Bronchial epithelial cell (primary cell): Measurements from ENCODE around the gene PTGES3. TPM values are rescaled to one million over a fixed set of nuclear protein-coding genes. Genes with fewer than 3 reads are reported as not detected.
A peak's percentile ranks its signal among the peaks of the same experiment; 100 is the strongest.

Source experiments
- DNase-seq: peaks from one replicate; pipeline ENCODE4 v3.0.0-alpha.2; 2010; ENCODE audit warnings: low read depth
- FAIRE-seq: peaks from 2 replicates; lab custom pipeline; 2011; peaks lifted over from hg19 to GRCh38; lab: Jason Lieb, UNC
- H3K27me3 ChIP-seq: 2 replicates; pipeline ENCODE4 v1.5.1; 2011; ENCODE audit warnings: low read length; ENCODE audit not compliant: control insufficient read depth, insufficient read depth
- H3K36me3 ChIP-seq: 2 replicates; pipeline ENCODE4 v1.5.1; 2011; ENCODE audit warnings: low read length; ENCODE audit not compliant: control insufficient read depth, insufficient read depth
- H3K4me3 ChIP-seq: 2 replicates; pipeline ENCODE4 v1.5.1; 2011; ENCODE audit warnings: mild to moderate bottlenecking, low read depth, low read length, control low read depth
- total RNA-seq: library from RNA; depleted of rRNA; stranded (reverse); fragments of >200 nt; gene quantifications from 2 replicates; pipeline ENCODE4 v1.2.1, GENCODE V29; 2014
- TF ChIP-seq, protein P1 (sequence below): IDR thresholded peaks from 2 replicates; pipeline ENCODE4 v1.5.1; 2011; ENCODE audit warnings: mild to moderate bottlenecking, moderate library complexity, low read length, control low read depth, inconsistent platforms; ENCODE audit not compliant: insufficient read depth, severe bottlenecking

The PTGES3 gene
- total RNA-seq, 1 donor from 2014 or later = 58.4 TPM

DNA sequence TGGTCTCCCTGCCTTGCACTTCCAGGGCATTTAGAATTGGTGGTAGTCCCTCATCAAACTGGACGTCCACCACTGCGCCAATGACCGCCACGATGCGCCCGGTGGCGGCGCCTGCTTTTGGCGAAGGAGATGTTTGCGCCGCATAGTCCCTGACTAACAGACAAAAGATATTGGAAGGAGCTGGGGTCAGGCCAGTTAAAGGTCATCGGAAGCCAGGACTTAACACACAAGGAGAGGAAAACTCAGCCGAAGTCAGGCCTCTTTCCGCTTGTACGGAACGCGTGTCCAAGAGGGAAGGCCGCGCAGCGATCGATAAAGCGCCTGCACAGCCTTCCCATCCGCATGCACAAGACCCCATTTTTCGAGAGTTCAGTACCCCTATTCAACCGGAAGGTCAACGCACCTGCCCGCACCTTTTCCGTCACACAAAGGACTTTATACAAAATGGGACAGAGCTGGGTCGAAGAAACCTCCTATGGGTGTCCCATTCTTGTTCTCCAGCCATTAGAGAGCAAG lies 42.8 kb downstream of the PTGES3 start:
- FAIRE-seq = no peak
- peaks cover 11% of the 10 kb centered on the region for H3K36me3 ChIP-seq
- no peak for DNase-seq
- peak overlapping the region; percentile 79 for H3K4me3 ChIP-seq
- TF ChIP-seq, protein P1, sequence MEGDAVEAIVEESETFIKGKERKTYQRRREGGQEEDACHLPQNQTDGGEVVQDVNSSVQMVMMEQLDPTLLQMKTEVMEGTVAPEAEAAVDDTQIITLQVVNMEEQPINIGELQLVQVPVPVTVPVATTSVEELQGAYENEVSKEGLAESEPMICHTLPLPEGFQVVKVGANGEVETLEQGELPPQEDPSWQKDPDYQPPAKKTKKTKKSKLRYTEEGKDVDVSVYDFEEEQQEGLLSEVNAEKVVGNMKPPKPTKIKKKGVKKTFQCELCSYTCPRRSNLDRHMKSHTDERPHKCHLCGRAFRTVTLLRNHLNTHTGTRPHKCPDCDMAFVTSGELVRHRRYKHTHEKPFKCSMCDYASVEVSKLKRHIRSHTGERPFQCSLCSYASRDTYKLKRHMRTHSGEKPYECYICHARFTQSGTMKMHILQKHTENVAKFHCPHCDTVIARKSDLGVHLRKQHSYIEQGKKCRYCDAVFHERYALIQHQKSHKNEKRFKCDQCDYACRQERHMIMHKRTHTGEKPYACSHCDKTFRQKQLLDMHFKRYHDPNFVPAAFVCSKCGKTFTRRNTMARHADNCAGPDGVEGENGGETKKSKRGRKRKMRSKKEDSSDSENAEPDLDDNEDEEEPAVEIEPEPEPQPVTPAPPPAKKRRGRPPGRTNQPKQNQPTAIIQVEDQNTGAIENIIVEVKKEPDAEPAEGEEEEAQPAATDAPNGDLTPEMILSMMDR = no peak
- H3K27me3 ChIP-seq = no peaks in the 10 kb centered on the region

DNA sequence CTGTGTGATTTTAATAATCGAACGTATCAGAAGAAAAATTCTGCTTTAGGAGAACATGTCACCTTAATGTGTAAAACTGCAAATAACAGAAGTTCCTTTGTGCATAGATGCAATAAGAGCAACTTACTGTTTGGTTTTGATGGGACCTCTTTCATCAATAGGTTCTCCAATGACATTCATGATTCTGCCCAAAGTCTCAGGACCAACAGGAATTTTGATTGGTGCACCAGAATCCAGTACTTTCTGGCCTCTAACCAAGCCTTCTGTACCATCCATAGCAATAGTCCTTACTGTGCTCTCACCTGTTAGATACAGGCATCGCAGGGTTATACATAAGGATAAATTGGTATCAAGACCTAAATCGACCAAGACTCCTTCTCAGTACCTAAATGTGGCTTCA lies 43.4 kb downstream of the PTGES3 start:
- no peak for FAIRE-seq
- no peak for DNase-seq

DNA sequence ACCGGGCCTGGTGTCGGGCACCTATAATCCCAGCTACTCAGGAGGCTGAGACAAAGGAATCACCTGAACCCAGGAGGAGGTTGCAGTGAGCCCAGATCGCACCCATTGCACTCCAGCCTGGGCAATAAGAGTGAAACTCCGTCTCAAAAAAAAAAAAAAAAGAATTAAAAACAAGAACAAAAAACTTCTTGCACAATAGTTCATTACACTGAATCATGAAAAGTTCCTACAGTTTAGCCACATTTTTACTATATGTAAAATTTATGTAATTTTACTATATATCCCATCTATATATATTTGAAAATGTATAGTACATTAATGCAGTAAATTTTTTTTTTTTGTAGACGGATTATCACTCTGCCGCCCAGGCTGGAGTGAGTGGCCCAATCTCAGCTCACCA lies 46.9 kb downstream of the PTGES3 start:
- TF ChIP-seq, protein P1 = no peak
- no peak for FAIRE-seq
- no peak for DNase-seq
- Histone ChIP-seq H3K36me3 (peaks cover 21% of the 10 kb centered on the region), H3K27me3 (no peaks in the 10 kb centered on the region), H3K4me3 (no peak overlapping the region)

More for the DNA sequence above, 43.4 kb downstream of the PTGES3 start:
- TF ChIP-seq, protein P1 = no peak
- peaks cover 14% of the 10 kb centered on the region for H3K36me3 ChIP-seq
- H3K27me3 ChIP-seq = no peaks in the 10 kb centered on the region
- peak overlapping the region; percentile 79 for H3K4me3 ChIP-seq

DNA sequence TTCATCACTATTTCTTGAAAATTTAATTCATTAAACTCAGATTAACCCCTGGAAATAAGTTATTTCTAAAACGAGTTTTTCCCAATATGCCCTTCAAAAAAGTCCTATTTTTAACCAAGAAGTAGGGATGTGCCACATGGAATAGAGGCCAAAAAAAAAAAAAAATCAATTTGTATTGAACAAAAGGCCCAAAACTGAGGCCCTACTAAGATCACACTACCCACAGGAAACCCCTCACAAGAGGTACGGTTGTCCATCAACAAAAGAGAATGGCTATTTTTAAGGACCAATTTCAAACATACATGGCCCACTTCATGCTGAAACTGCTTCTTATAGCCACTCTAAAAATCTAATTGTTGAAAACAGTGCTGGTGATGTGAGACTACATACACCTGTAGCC lies 50.5 kb downstream of the PTGES3 start:
- Histone ChIP-seq H3K36me3 (peaks cover 16% of the 10 kb centered on the region), H3K4me3 (no peak overlapping the region), H3K27me3 (no peaks in the 10 kb centered on the region)
- FAIRE-seq (no peak), DNase-seq (no peak)
- TF ChIP-seq, protein P1 = no peak

DNA sequence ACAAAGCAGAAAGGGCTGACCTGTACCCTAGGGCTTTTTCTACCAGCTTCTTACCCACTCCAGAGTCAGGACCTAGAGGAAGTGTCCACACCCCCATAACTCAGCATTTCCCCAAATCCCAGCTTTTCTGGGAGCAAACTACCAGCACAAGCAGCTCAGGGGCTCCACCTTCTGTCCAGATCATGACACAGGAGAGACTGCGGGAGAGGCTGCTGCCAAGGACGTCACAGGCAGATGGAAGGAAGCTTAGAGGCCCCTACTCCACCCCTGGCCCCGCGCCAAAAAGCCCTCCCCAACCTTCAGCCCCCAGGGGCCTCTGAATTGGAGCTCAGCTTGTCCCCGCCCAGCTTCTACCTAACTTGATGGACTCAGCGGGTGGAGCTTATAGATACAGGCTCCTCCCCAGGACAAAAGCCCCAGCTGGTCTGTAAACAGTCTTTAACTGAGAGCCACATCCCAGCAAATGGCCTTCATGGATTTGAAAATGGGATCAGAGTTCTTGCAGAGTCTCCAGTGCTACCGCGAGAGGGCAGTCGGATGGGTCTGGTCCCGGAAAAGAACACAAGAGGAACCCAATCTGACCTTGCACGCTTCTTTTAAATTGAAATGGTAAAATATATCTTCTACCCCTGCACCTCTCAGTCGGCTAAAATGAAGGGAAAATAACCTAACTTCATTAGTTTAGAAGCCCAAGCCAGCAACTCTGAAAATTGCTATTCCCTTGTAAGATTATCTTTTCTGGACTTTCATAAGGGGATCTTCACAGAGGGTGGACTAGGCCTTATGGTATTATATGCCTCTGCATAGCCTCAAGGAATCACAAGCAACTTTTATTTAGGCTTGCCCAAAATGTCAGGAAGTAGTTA lies 51.2 kb downstream of the PTGES3 start:
- Histone ChIP-seq H3K36me3 (peaks cover 9% of the 10 kb centered on the region), H3K27me3 (no peaks in the 10 kb centered on the region), H3K4me3 (peak overlapping the region; percentile 85)
- no peak for FAIRE-seq
- TF ChIP-seq, protein P1 = peak; percentile 82
- peak; percentile 98 for DNase-seq
